Thoracic aorta (tissue), 2 donors: ENCODE results near the gene SDCBP2. TPM values are rescaled to one million over a fixed set of nuclear protein-coding genes. Genes with fewer than 3 reads are reported as not detected.

Experiments
- ATAC-seq: fragments of 150-250 bp; one replicate; pipeline ENCODE4 v1.8.0; 2017; ENCODE audit warnings: low read depth; ENCODE audit not compliant: insufficient number of reproducible peaks, low FRiP score
- DNase-seq: peaks from one replicate; pipeline ENCODE4 v3.0.0-alpha.2; 2020; ENCODE audit warnings: low spot score
- H3K27ac ChIP-seq, 2 donors: fragments of 200-600 bp; sonication (generic); 1 replicate in 1 of 2; 2 replicates in 1 of 2; pipeline ENCODE4 v1.5.1; 2016; ENCODE audit warnings: mild to moderate bottlenecking in 2 of 2, moderate library complexity in 2 of 2
- H3K27me3 ChIP-seq: fragments of 200-600 bp; sonication (generic); replicated peaks from 2 replicates; pipeline ENCODE4 v1.6.0; 2016; ENCODE audit warnings: mild to moderate bottlenecking; ENCODE audit not compliant: insufficient read depth
- H3K36me3 ChIP-seq: fragments of 200-600 bp; sonication (generic); one replicate; pipeline ENCODE4 v1.5.1; 2016
- H3K4me1 ChIP-seq, 2 donors: fragments of 200-600 bp; sonication (generic); 1 replicate in 1 of 2; 2 replicates in 1 of 2; pipeline versions ENCODE4 v1.5.1 to v1.6.0; 2016; ENCODE audit warnings: low read depth in 2 of 2, mild to moderate bottlenecking in 1 of 2; ENCODE audit not compliant: control insufficient read depth in 1 of 2
- H3K4me3 ChIP-seq: fragments of 200-600 bp; sonication (generic); 2 replicates; pipeline ENCODE4 v1.5.1; 2016; ENCODE audit warnings: mild to moderate bottlenecking
- H3K9me3 ChIP-seq: fragments of 200-600 bp; sonication (generic); 2 replicates; pipeline ENCODE4 v1.5.1; 2016
- CTCF ChIP-seq: fragments of 200-600 bp; sonication (generic); IDR thresholded peaks from one replicate; pipeline ENCODE4 v1.5.1; 2019; ENCODE audit warnings: antibody characterized with exemption
- total RNA-seq, 2 donors: library from RNA; depleted of rRNA; stranded (reverse); fragments of >200 nt; gene quantifications; one replicate each; pipeline versions ENCODE4 v1.1.0 to v1.2.3, GENCODE V29; 2016

The SDCBP2 gene
- total RNA-seq, 2 donors from 2014 or later: 4.1 to 10.2 TPM

GRCh38 chr20:1319051-1319450 is 9.9 kb downstream of the SDCBP2 start:
- no peak for ATAC-seq
- Histone ChIP-seq H3K27me3 (no peaks in the 10 kb centered on the region), H3K9me3 (no peaks in the 10 kb centered on the region), H3K4me1 (peaks cover 0 to 14% of the 10 kb centered on the region in 2 donors), H3K4me3 (no peak overlapping the region), H3K36me3 (no peaks in the 10 kb centered on the region), H3K27ac (no peak overlapping the region)
- DNase-seq: no peak
- no peak for TF ChIP-seq CTCF

- H3K27me3 ChIP-seq: no peaks in the 10 kb centered on the region
- H3K27ac ChIP-seq: no peak overlapping the region
- no peak overlapping the region for H3K4me3 ChIP-seq
- no peaks in the 10 kb centered on the region for H3K9me3 ChIP-seq
- DNase-seq (no peak), ATAC-seq (no peak)
- TF ChIP-seq CTCF: no peak
- H3K36me3 ChIP-seq: no peaks in the 10 kb centered on the region
- H3K4me1 ChIP-seq: peaks cover 0 to 13% of the 10 kb centered on the region in 2 donors
Observed at GRCh38 chr20:1317545-1318255, 11.2 kb downstream of the SDCBP2 start.

GRCh38 chr20:1315804-1316203 is 13.1 kb downstream of the SDCBP2 start:
- H3K27me3 ChIP-seq: no peaks in the 10 kb centered on the region
- ATAC-seq (no peak), DNase-seq (no peak)
- peaks cover 0 to 7% of the 10 kb centered on the region in 2 donors for H3K4me1 ChIP-seq
- no peak overlapping the region for H3K4me3 ChIP-seq
- TF ChIP-seq CTCF: no peak
- H3K27ac ChIP-seq: no peak overlapping the region
- no peaks in the 10 kb centered on the region for H3K36me3 ChIP-seq
- no peaks in the 10 kb centered on the region for H3K9me3 ChIP-seq

- no peaks in the 10 kb centered on the region for H3K9me3 ChIP-seq
- no peaks in the 10 kb centered on the region for H3K27me3 ChIP-seq
- ATAC-seq (peak; percentile 65), DNase-seq (peak; percentile 38)
- H3K4me1 ChIP-seq: peaks cover 0 to 7% of the 10 kb centered on the region in 2 donors
- TF ChIP-seq CTCF: peak; percentile 98
- no peaks in the 10 kb centered on the region for H3K36me3 ChIP-seq
- H3K27ac ChIP-seq: no peak overlapping the region
- H3K4me3 ChIP-seq: peak overlapping the region; percentile 50
Observed at GRCh38 chr20:1313236-1313964, 15.5 kb downstream of the SDCBP2 start.

- H3K27me3 ChIP-seq: no peaks in the 10 kb centered on the region
- H3K4me3 ChIP-seq: no peak overlapping the region
- H3K27ac ChIP-seq: no peak overlapping the region
- ATAC-seq: no peak
- H3K4me1 ChIP-seq: peaks cover 0 to 7% of the 10 kb centered on the region in 2 donors
- no peaks in the 10 kb centered on the region for H3K9me3 ChIP-seq
- no peak for TF ChIP-seq CTCF
- DNase-seq: no peak
- H3K36me3 ChIP-seq: no peaks in the 10 kb centered on the region
Observed at GRCh38 chr20:1312904-1313235, 16.1 kb downstream of the SDCBP2 start.
